ENCODE measurements around the gene OR9Q2. TPM values are rescaled to one million over a fixed set of nuclear protein-coding genes. Genes with fewer than 3 reads are reported as not detected.

The OR9Q2 gene
- total and polyA plus RNA-seq, 2 of the 13 experiments (the other 11 are each of a cell fraction or from before 2014, with no cell fraction given), result not detected

- TF ChIP-seq RORA (CRISPR knock-in tag; IDR thresholded peaks at IDR 0.05) (no peak), ARNT (IDR thresholded peaks at IDR 0.05) (no peak), ZNF703 (CRISPR knock-in tag; IDR thresholded peaks at IDR 0.05; ENCODE audit: borderline replicate concordance) (peak; percentile 65), ZNF414 (CRISPR knock-in tag; IDR thresholded peaks at IDR 0.05) (peak; percentile 85; the same call in 1 of the 2 replicates), GLI4 (CRISPR knock-in tag; IDR thresholded peaks at IDR 0.05; ENCODE audit: borderline replicate concordance) (no peak), ZNF740 (CRISPR knock-in tag; IDR thresholded peaks at IDR 0.05) (no peak), ELF3 (CRISPR knock-in tag; IDR thresholded peaks at IDR 0.05) (peak; percentile 83; the same call in 1 of the 2 replicates), ELF1 (CRISPR knock-in tag; IDR thresholded peaks at IDR 0.05) (no peak; the same call in 1 of the 2 replicates), ZNF10 (CRISPR knock-in tag; IDR thresholded peaks at IDR 0.05; ENCODE audit: borderline replicate concordance, low read depth) (no peak), SNAPC2 (CRISPR knock-in tag; IDR thresholded peaks at IDR 0.05) (no peak), MTF1 (CRISPR knock-in tag; IDR thresholded peaks at IDR 0.05) (no peak), HMGA1 (CRISPR knock-in tag; conservative IDR thresholded peaks at IDR 0.05) (no peak), PCBP2 (optimal IDR thresholded peaks at IDR 0.05; ENCODE audit: low read depth, low read length, poor library complexity, severe bottlenecking) (no peak), ZNF512B (CRISPR knock-in tag; IDR thresholded peaks at IDR 0.05; ENCODE audit: borderline replicate concordance) (no peak), ATF1 (CRISPR knock-in tag; IDR thresholded peaks at IDR 0.05) (peak; percentile 59), GPN1 (CRISPR knock-in tag; IDR thresholded peaks at IDR 0.05; ENCODE audit: borderline replicate concordance) (no peak), ZNF83 (CRISPR knock-in tag; IDR thresholded peaks at IDR 0.05; ENCODE audit: borderline replicate concordance) (no peak), ZNF180 (CRISPR knock-in tag; IDR thresholded peaks at IDR 0.05; ENCODE audit: borderline replicate concordance, low read depth) (no peak), ZNF503 (CRISPR knock-in tag; IDR thresholded peaks at IDR 0.05) (peak; percentile 92), KLF16 (CRISPR knock-in tag; IDR thresholded peaks at IDR 0.05) (peak in 1 of 2 experiments; percentile 87; a peak in 2 of 4 replicates), ZFY (CRISPR knock-in tag; IDR thresholded peaks at IDR 0.05) (no peak), ZFP1 (CRISPR knock-in tag; IDR thresholded peaks at IDR 0.05) (no peak), TRIM24 (CRISPR knock-in tag; IDR thresholded peaks at IDR 0.05) (0 out of 2 replicates have a peak, but pooled peaks have one; percentile 50), CCAR2 (optimal IDR thresholded peaks at IDR 0.05; ENCODE audit: low read depth, low read length) (no peak), E2F2 (CRISPR knock-in tag; IDR thresholded peaks at IDR 0.05; ENCODE audit: borderline replicate concordance) (no peak)
Observed at GRCh38 chr11:58165504-58166106, 23.3 kb upstream of the OR9Q2 start (continued).

All from HepG2 (cell line).